ENCODE measurements around the gene ENHO. TPM values are rescaled to one million over a fixed set of nuclear protein-coding genes. Genes with fewer than 3 reads are reported as not detected.

Gene ENHO
- polyA plus RNA-seq, 1 donor (not counting 4 experiments of a cell fraction or from before 2014, with no cell fraction given): not detected

- Histone ChIP-seq H3K9me3 (ENCODE audit: control insufficient read depth, low read depth, low read length) (no peaks in the 10 kb centered on the region), H3K27me3 (ENCODE audit: control insufficient read depth, extremely low read depth, insufficient read depth, low read length) (peaks cover 16% of the 10 kb centered on the region), H3K4me3 (ENCODE audit: control insufficient read depth in 2 of 3, extremely low read depth in 1 of 3, insufficient read depth in 2 of 3, low read depth in 1 of 3, low read length in 3 of 3) (no peak overlapping the region), H3K4me2 (ENCODE audit: control insufficient read depth, extremely low read depth, insufficient read depth, low read depth, low read length) (no peak overlapping the region), H4K20me1 (ENCODE audit: control insufficient read depth, extremely low read depth, insufficient read depth, low read length) (peaks cover 6% of the 10 kb centered on the region), H3K4me1 (ENCODE audit: control insufficient read depth, extremely low read depth, insufficient read depth, low read length) (no peaks in the 10 kb centered on the region), H3K36me3 (ENCODE audit: control insufficient read depth in 2 of 2, extremely low read depth in 1 of 2, insufficient read depth in 2 of 2, low read length in 2 of 2) (no peaks in the 10 kb centered on the region), H3K9me1 (ENCODE audit: control insufficient read depth, extremely low read depth, insufficient read depth, low read length) (no peaks in the 10 kb centered on the region), H3K79me2 (ENCODE audit: control insufficient read depth, insufficient read depth, low read length) (no peaks in the 10 kb centered on the region), H3K27ac (ENCODE audit: control insufficient read depth, insufficient read depth, low read length) (no peak overlapping the region), H3K9ac (ENCODE audit: control insufficient read depth, extremely low read depth, insufficient read depth, low read length) (no peak overlapping the region), H2AFZ (ENCODE audit: control insufficient read depth, low read length) (no peak overlapping the region)
- dilution Hi-C loops (cut with MboI; ENCODE audit: extremely low pct_ligation_motif_present, low sequenced_read_pairs): no loop called here
- peak; percentile 83 to 97 (median 90) for TF ChIP-seq CTCF (optimal IDR thresholded peaks at IDR 0.05 in 1 of 3, IDR thresholded peaks at IDR 0.05 in 1 of 3, conservative IDR thresholded peaks at IDR 0.05 in 1 of 3; ENCODE audit: extremely low read depth in 1 of 3, insufficient read depth in 2 of 3, low read length in 3 of 3)
- no peak for TF ChIP-seq EZH2 (IDR thresholded peaks at IDR 0.05; ENCODE audit: low read length)
- FAIRE-seq (peak; percentile 73), DNase-seq (ENCODE audit: low read depth, low spot score) (no peak)
Observed at GRCh38 chr9:34547960-34548611, 25.3 kb upstream of the ENHO start.

DNA sequence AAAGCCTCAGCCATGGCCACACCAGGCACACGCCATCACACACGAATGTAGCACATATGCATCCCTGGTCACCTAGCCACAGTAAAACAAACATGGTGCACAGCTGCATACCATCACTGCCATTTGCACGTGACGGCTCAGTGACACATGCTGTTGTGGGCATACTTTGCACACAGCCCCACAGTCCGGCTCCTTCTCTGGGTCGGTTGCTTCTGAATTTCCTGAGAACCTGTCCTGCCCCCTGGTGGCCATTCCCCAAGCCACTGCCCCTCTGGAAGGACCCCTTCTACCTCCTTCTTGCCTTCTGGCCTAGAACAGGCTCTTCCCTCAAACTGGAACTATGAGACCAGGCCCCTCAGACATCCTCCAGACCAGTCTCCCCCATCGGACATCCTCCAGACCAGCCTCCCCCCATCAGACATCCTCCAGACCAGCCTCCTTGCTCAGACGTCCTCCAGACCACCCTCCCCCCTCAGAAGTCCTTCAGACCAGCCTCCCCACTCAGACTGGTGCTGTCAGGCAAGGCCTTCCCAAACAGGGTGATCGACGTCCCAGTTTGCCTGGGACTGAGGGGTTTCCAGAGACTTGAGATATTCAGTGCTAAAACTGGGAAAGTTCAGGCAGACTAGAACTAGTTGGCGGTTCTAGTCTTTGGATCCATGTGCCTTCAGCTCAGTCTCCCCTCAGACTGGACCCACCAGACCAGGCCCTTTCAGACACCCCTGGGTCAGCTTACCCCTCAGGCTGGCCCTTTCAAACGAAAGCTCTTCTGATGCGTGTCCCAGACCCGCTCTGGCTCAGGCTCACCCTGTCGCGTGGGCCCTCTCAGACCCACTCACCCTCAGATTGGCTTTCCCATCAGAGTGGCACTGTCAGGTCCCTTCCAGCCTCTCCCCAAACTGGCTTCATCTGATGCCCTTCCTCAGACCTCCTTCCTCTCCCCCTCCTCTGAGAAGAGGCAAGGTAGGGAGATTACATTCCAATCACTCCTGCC lies 24.3 kb upstream of the ENHO start:
- H2AFZ ChIP-seq (ENCODE audit: control insufficient read depth, low read length): no peak overlapping the region
- dilution Hi-C loops (cut with MboI; ENCODE audit: extremely low pct_ligation_motif_present, low sequenced_read_pairs): no loop called here
- DNase-seq (ENCODE audit: low read depth, low spot score) (no peak), FAIRE-seq (peak; percentile 61)
- peaks cover 6% of the 10 kb centered on the region for H4K20me1 ChIP-seq (ENCODE audit: control insufficient read depth, extremely low read depth, insufficient read depth, low read length)
- H3K36me3 ChIP-seq (ENCODE audit: control insufficient read depth in 2 of 2, extremely low read depth in 1 of 2, insufficient read depth in 2 of 2, low read length in 2 of 2): no peaks in the 10 kb centered on the region
- H3K27me3 ChIP-seq (ENCODE audit: control insufficient read depth, extremely low read depth, insufficient read depth, low read length): peaks cover 15% of the 10 kb centered on the region
- no peak overlapping the region for H3K4me2 ChIP-seq (ENCODE audit: control insufficient read depth, extremely low read depth, insufficient read depth, low read depth, low read length)
- H3K4me1 ChIP-seq (ENCODE audit: control insufficient read depth, extremely low read depth, insufficient read depth, low read length): no peaks in the 10 kb centered on the region
- H3K9me3 ChIP-seq (ENCODE audit: control insufficient read depth, low read depth, low read length): no peaks in the 10 kb centered on the region
- H3K9me1 ChIP-seq (ENCODE audit: control insufficient read depth, extremely low read depth, insufficient read depth, low read length): no peaks in the 10 kb centered on the region
- no peak overlapping the region for H3K27ac ChIP-seq (ENCODE audit: control insufficient read depth, insufficient read depth, low read length)
- peak; percentile 71 to 86 (median 73) for TF ChIP-seq CTCF (optimal IDR thresholded peaks at IDR 0.05 in 1 of 3, IDR thresholded peaks at IDR 0.05 in 1 of 3, conservative IDR thresholded peaks at IDR 0.05 in 1 of 3; ENCODE audit: extremely low read depth in 1 of 3, insufficient read depth in 2 of 3, low read length in 3 of 3)
- TF ChIP-seq EZH2 (IDR thresholded peaks at IDR 0.05; ENCODE audit: low read length): no peak
- no peak overlapping the region for H3K9ac ChIP-seq (ENCODE audit: control insufficient read depth, extremely low read depth, insufficient read depth, low read length)
- no peak overlapping the region for H3K4me3 ChIP-seq (ENCODE audit: control insufficient read depth in 2 of 3, extremely low read depth in 1 of 3, insufficient read depth in 2 of 3, low read depth in 1 of 3, low read length in 3 of 3)
- no peaks in the 10 kb centered on the region for H3K79me2 ChIP-seq (ENCODE audit: control insufficient read depth, insufficient read depth, low read length)

Data from keratinocyte (primary cell).